ENCODE data around the gene UGT3A2.

GRCh38 chr5:36026706-36027465 lies 39.8 kb downstream of the UGT3A2 start:
- TF ChIP-seq CTCF (conservative IDR thresholded peaks at IDR 0.05; ENCODE audit: low read depth, low read length) = no peak
- TF ChIP-seq POLR2A (IDR thresholded peaks at IDR 0.05; ENCODE audit: low read depth, low read length) = no peak
- TF ChIP-seq RCOR1 (IDR thresholded peaks at IDR 0.05; ENCODE audit: insufficient replicate concordance, low read length) = no peak
- no peak for TF ChIP-seq CEBPB (IDR thresholded peaks at IDR 0.05; ENCODE audit: low read depth, low read length)
- TF ChIP-seq BHLHE40 (IDR thresholded peaks at IDR 0.05; ENCODE audit: low read depth, low read length) = no peak
- no peak for TF ChIP-seq RAD21 (IDR thresholded peaks at IDR 0.05; ENCODE audit: low read length)
- TF ChIP-seq CHD1 (IDR thresholded peaks at IDR 0.05; ENCODE audit: low read depth, low read length) = no peak
- no peak for TF ChIP-seq RFX5 (IDR thresholded peaks at IDR 0.05; ENCODE audit: low read depth, low read length)
